ENCODE results near the gene UNC119.

- TF ChIP-seq POLR2AphosphoS5 (IDR thresholded peaks at IDR 0.05; ENCODE audit: low read depth) (no peak), EZH2phosphoT487 (IDR thresholded peaks at IDR 0.05; ENCODE audit: unreplicated experiment) (no peak), CTCF (conservative IDR thresholded peaks at IDR 0.05; ENCODE audit: low read depth in 2 of 2) (no peak), EZH2 (IDR thresholded peaks at IDR 0.05; ENCODE audit: low read depth, unreplicated experiment) (no peak)
These were observed 21.5 kb downstream of the UNC119 start for GRCh38 chr17:28530926-28531325.

Measured in GM23338 (cell line).